Measurements from ENCODE around the gene TNFRSF8.

- TF ChIP-seq CTCF (conservative IDR thresholded peaks at IDR 0.05; ENCODE audit: low read depth, low read length) (no peak), CEBPB (IDR thresholded peaks at IDR 0.05; ENCODE audit: low read depth, low read length) (no peak), POLR2A (IDR thresholded peaks at IDR 0.05; ENCODE audit: low read depth, low read length) (no peak), USF2 (IDR thresholded peaks at IDR 0.05; ENCODE audit: low read depth, low read length) (no peak), ELK1 (IDR thresholded peaks at IDR 0.05; ENCODE audit: borderline replicate concordance, low read depth, low read length) (no peak), FOS (IDR thresholded peaks at IDR 0.05; ENCODE audit: low read depth, low read length) (no peak), NFE2L2 (IDR thresholded peaks at IDR 0.05; ENCODE audit: low read depth, low read length) (no peak), MAFK (IDR thresholded peaks at IDR 0.05; ENCODE audit: low read depth, low read length) (no peak)
Measured at GRCh38 chr1:12104417-12104816, 41.3 kb downstream of the TNFRSF8 start.

All from IMR-90 (cell line).